Mesendoderm (in vitro differentiated cells): ENCODE data around the gene PASK. TPM values are rescaled to one million over a fixed set of nuclear protein-coding genes. Genes with fewer than 3 reads are reported as not detected.
"Not testable (repeated sequence)": the region's sequence is repeated elsewhere in the genome, so short reads cannot be mapped to it uniquely, and the experiment has no call there.

Experiments
- DNase-seq: peaks from one replicate; pipeline ENCODE4 v3.0.0; 2013
- H2AK5ac ChIP-seq: 2 replicates; pipeline ENCODE4 v1.6.1; 2013; ENCODE audit warnings: low read length, inconsistent platforms
- H2BK120ac ChIP-seq: 2 replicates; pipeline ENCODE4 v1.6.1; 2013; ENCODE audit warnings: low read depth, mild to moderate bottlenecking, low read length, moderate library complexity, mixed read lengths
- H2BK15ac ChIP-seq: replicated peaks from 2 replicates; pipeline ENCODE4 v1.6.1; 2013; ENCODE audit warnings: low read depth, mild to moderate bottlenecking, moderate library complexity
- H2BK5ac ChIP-seq: 2 replicates; pipeline ENCODE4 v1.6.1; 2013; ENCODE audit warnings: low read length, inconsistent platforms
- H3K18ac ChIP-seq: 2 replicates; pipeline ENCODE4 v1.6.1; 2013; ENCODE audit warnings: mild to moderate bottlenecking, low read length, mixed read lengths
- H3K23ac ChIP-seq: one replicate; pipeline ENCODE4 v1.6.1; 2013; ENCODE audit warnings: low read length
- H3K27ac ChIP-seq: 2 replicates; pipeline ENCODE4 v1.5.1; 2013; ENCODE audit warnings: low read depth, mild to moderate bottlenecking, inconsistent platforms, low read length, moderate library complexity
- H3K27me3 ChIP-seq: 2 replicates; pipeline ENCODE4 v1.6.1; 2013; ENCODE audit warnings: low read length, control low read depth, mild to moderate bottlenecking, inconsistent platforms; ENCODE audit not compliant: insufficient read depth, poor library complexity
- H3K36me3 ChIP-seq: 2 replicates; pipeline ENCODE4 v1.6.1; 2013; ENCODE audit warnings: low read length, inconsistent platforms; ENCODE audit not compliant: control insufficient read depth, insufficient read depth
- H3K4ac ChIP-seq: one replicate; pipeline ENCODE4 v1.6.1; 2013; ENCODE audit warnings: low read depth, mild to moderate bottlenecking, low read length, moderate library complexity
- H3K4me1 ChIP-seq: 2 replicates; pipeline ENCODE4 v1.6.1; 2013; ENCODE audit warnings: low read depth, low read length, inconsistent platforms; ENCODE audit not compliant: control insufficient read depth
- H3K4me2 ChIP-seq: 2 replicates; pipeline ENCODE4 v1.6.1; 2013; ENCODE audit warnings: low read length
- H3K4me3 ChIP-seq: 2 replicates; pipeline ENCODE4 v1.5.1; 2013; ENCODE audit warnings: mild to moderate bottlenecking, low read length
- H3K56ac ChIP-seq: one replicate; pipeline ENCODE4 v1.6.1; 2013; ENCODE audit warnings: low read length
- H3K79me1 ChIP-seq: 2 replicates; pipeline ENCODE4 v1.6.1; 2013; ENCODE audit warnings: low read length, inconsistent platforms
- H3K79me2 ChIP-seq: 2 replicates; pipeline ENCODE4 v1.6.1; 2013; ENCODE audit warnings: mild to moderate bottlenecking, low read length; ENCODE audit not compliant: control insufficient read depth, insufficient read depth
- H3K9ac ChIP-seq: 2 replicates; pipeline ENCODE4 v1.6.1; 2013; ENCODE audit warnings: low read length, inconsistent platforms
- H4K5ac ChIP-seq: one replicate; pipeline ENCODE4 v1.6.1; 2013; ENCODE audit warnings: low read length
- H4K8ac ChIP-seq: one replicate; pipeline ENCODE4 v1.6.1; 2013; ENCODE audit warnings: low read depth, mild to moderate bottlenecking, control low read depth, low read length, moderate library complexity
- WGBS: extraction: QIAGEN DNeasy Blood & Tissue Kit; methylation state at CpG from one replicate; pipeline ENCODE4 v1.1.7; 2013; ENCODE audit warnings: low lambda C conversion rate, missing lambda C conversion rate; ENCODE audit not compliant: insufficient coverage; ENCODE audit errors: extremely low coverage; 5-methylcytosine and 5-hydroxymethylcytosine counted together
- polyA plus RNA-seq, 2 experiments: library from polyadenylated mRNA; stranded (reverse); fragments of 200-250 nt; gene quantifications; one replicate each; pipeline ENCODE4 v1.2.3, GENCODE V29; 2013

PASK gene
- polyA plus RNA-seq (2013, experiment 1 of 2), result 12.6 TPM
- polyA plus RNA-seq (2013, experiment 2 of 2), result 12.7 TPM

DNA sequence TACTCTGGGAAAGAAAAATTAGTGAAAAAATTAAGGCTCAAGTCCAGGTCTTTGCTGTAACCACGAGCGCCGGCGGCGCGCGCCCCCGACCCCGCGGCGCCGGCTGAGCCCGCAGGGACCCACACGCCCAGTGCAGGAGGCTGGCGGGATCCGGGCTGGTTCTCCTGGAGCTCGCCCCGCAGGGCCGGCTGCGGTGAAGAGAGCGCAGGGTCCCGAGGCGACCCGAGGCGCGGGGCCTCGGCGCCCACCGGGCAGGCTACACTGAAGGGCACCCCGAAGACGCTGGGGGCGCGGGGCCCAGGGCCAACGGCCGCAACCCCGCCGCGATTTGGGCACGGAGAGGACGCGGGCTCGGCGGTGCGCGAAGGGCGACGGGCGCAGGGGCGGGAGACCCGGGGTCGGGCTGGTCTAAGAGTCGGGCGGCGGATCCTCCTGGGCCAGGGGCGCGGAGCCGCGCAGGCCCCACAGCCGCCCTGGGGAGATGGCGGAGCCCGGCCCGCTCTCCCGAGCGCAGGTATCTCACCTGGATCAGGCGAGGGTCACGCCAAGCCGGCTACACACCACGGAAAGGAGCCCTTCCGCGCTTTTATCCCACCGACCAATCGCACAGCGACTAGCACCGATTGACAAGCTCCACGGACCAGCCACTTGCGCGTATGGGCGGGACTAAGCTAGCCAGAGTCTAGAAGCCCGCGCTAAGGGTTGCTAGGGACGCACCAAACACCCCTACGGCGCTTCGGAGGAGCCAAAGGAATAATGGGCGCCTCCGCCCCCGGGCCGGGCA, at the start of gene PASK:
Gene PASK (minus strand): TSS at position 582 of the 784 bp plus-strand sequence. CDS start 6,440 bp downstream, outside the sequence.
- no peak within 1 kb of the TSS for H2BK120ac ChIP-seq
- H3K79me2 ChIP-seq, result no peaks in the 10 kb centered on the region
- no peaks in the 10 kb centered on the region for H3K36me3 ChIP-seq
- H3K27ac ChIP-seq, result no peak within 1 kb of the TSS
- H3K4me2 ChIP-seq, result peak within 1 kb of the TSS; percentile 99
- no peak within 1 kb of the TSS for H2BK5ac ChIP-seq
- H2BK15ac ChIP-seq, result no peak within 1 kb of the TSS
- H3K27me3 ChIP-seq, result no peaks in the 10 kb centered on the region
- no peak within 1 kb of the TSS for H4K8ac ChIP-seq
- peak within 1 kb of the TSS; percentile 85 for H3K56ac ChIP-seq
- peak; percentile 99 for DNase-seq
- H3K79me1 ChIP-seq, result peaks cover 16% of the 10 kb centered on the region
- H3K23ac ChIP-seq, result no peak within 1 kb of the TSS
- peak within 1 kb of the TSS; percentile 79 for H3K9ac ChIP-seq
- peak within 1 kb of the TSS; percentile 60 for H3K4me3 ChIP-seq
- H3K18ac ChIP-seq, result peak within 1 kb of the TSS; percentile 54
- H3K4ac ChIP-seq, result peak within 1 kb of the TSS; percentile 74
- no peak within 1 kb of the TSS for H4K5ac ChIP-seq
- WGBS, result no CpG with 5 or more reads among the region's 88 CpGs
- no peaks in the 10 kb centered on the region for H3K4me1 ChIP-seq
- H2AK5ac ChIP-seq, result no peak within 1 kb of the TSS

DNA sequence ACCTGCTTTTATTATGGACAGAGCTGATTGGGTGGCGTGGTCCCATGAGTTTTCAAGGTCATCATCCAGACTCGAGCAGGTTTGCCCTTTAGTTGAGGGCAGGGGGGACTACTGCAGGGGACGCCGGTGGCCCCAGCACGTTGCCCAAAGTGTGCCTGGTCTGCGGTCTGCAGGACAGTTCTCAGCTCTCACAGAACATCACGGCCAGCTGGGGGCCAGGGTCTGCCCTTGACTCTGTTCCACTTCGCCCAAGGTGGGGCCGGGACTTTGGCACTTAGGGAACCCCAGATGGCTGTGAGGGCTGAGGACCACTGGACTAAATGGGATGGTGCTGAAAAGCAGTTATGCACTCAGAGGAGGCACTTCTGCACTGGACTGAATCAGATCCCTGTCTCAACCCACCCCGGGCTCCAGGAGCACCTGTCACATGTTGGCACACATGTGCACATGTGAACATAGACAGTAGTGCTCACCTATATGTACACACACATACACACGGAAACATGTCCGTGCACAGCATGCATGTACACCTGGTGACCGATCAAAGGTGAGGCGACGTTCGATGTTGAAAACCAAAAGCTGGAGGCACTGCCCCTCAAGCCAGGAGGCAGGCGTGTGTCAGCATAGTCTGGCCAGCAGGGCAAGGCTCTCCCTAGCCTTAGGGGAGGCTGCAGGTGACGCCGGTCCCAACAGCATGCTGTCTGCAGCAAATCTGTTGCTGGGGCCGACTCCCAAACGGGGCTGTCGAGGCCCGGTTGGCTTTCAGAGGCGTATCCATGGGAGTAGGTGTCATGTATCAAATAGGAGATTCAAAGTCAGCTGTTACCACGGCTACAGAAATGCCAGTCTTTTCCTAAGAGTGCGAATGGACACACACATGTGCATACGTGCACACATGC, 49.4 kb upstream of the PASK start:
- DNase-seq, result no peak
- Histone ChIP-seq H3K4me1 (no peaks in the 10 kb centered on the region), H3K79me1 (no peaks in the 10 kb centered on the region), H3K18ac (no peak overlapping the region), H2BK15ac (no peak overlapping the region), H3K4ac (no peak overlapping the region), H4K5ac (no peak overlapping the region), H3K9ac (no peak overlapping the region), H2BK5ac (no peak overlapping the region), H2AK5ac (no peak overlapping the region), H3K79me2 (no peaks in the 10 kb centered on the region), H4K8ac (no peak overlapping the region), H3K36me3 (no peaks in the 10 kb centered on the region), H3K27ac (no peak overlapping the region), H3K27me3 (no peaks in the 10 kb centered on the region), H3K56ac (no peak overlapping the region), H3K23ac (no peak overlapping the region), H2BK120ac (no peak overlapping the region), H3K4me3 (no peak overlapping the region), H3K4me2 (no peak overlapping the region)
- WGBS, result no CpG with 5 or more reads among the region's 27 CpGs

DNA sequence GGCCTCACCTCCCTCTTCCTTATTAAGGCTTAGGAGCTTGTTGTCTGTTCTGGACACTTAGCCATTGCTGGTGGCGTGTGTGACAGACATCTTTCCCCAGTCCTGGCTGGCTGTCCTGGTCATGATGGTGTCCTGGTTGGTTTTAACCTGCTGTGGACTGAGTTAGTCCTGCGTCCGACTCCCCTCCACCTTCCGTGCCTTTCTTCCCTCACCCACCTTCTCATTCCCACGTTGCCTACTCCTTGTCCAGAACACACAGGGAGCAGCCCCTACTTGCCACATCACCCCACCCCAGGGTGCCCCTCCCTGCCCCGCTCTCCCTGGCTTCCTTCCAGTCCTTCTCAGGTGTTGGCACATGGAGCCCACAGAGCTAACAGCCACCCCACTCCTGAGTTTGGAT, 48.7 kb upstream of the PASK start:
- H4K8ac ChIP-seq, result no peak overlapping the region
- no peak overlapping the region for H2BK120ac ChIP-seq
- H3K27ac ChIP-seq, result no peak overlapping the region
- no peak overlapping the region for H4K5ac ChIP-seq
- no peaks in the 10 kb centered on the region for H3K4me1 ChIP-seq
- no peaks in the 10 kb centered on the region for H3K79me2 ChIP-seq
- H3K27me3 ChIP-seq, result no peaks in the 10 kb centered on the region
- H3K4ac ChIP-seq, result no peak overlapping the region
- H2AK5ac ChIP-seq, result no peak overlapping the region
- no peaks in the 10 kb centered on the region for H3K36me3 ChIP-seq
- no peak overlapping the region for H3K9ac ChIP-seq
- no peak overlapping the region for H2BK5ac ChIP-seq
- H3K4me3 ChIP-seq, result no peak overlapping the region
- no peak overlapping the region for H3K23ac ChIP-seq
- no CpG with 5 or more reads among the region's 6 CpGs for WGBS
- H3K18ac ChIP-seq, result no peak overlapping the region
- H3K79me1 ChIP-seq, result no peaks in the 10 kb centered on the region
- no peak overlapping the region for H3K56ac ChIP-seq
- DNase-seq, result no peak
- H3K4me2 ChIP-seq, result no peak overlapping the region
- no peak overlapping the region for H2BK15ac ChIP-seq

DNA sequence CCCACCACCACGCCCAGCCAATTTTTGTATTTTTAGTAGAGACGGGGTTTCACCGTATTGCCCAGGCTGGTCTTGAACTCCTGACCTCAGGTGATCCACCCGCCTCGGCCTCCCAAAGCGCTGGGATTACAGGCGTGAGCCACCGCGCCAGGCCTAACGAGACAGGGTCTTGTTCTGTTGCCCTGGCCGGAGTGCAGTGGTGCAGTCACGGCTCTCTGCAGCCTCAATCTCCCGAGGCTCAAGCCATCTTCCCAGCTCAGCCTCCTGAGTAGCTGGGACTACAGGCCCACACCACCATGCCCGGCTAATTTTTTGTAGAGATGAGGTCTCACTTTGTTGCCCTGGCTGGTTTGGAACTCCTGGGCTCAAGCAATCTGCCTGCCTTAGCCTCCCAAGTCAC, 48.0 kb upstream of the PASK start:
- not testable (repeated sequence) for H3K4ac ChIP-seq, DNase-seq, H2AK5ac ChIP-seq, H3K56ac ChIP-seq, H3K36me3 ChIP-seq, H4K5ac ChIP-seq, H2BK120ac ChIP-seq, H3K27ac ChIP-seq, H3K79me2 ChIP-seq, H3K23ac ChIP-seq, H3K4me3 ChIP-seq, H3K9ac ChIP-seq, H2BK15ac ChIP-seq, H3K4me1 ChIP-seq, H3K18ac ChIP-seq, H3K4me2 ChIP-seq, H3K27me3 ChIP-seq, H4K8ac ChIP-seq, H2BK5ac ChIP-seq, H3K79me1 ChIP-seq
- no CpG with 5 or more reads among the region's 14 CpGs for WGBS

DNA sequence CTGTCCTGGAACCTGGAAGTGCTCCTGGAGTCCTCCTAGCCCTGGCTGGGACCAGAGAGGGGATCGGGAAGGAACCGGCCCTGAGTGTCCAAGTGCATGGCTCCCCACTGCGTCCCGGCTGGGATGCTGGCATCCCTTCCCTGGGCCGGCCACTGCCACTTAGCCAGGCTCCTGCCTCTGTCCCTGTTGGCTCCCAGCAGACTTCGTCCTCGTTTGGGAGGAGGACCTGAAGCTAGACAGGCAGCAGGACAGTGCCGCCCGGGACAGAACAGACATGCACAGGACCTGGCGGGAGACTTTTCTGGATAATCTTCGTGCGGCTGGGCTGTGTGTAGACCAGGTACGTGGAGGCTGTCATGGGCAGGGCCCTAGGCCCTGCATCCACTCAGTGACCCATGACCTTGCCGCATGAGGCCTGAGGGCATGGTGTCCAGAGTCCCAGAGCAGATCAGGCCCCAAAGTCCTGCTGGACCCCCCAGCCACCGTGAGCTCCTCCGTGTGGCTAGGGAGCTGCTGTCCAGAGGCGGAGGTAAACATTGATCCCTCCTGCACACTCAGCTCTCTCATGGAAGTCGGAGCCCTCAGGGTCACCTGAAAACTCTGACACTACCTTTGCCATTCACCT, 46.3 kb upstream of the PASK start:
- no peak overlapping the region for H3K23ac ChIP-seq
- H2BK5ac ChIP-seq, result no peak overlapping the region
- no peak overlapping the region for H3K9ac ChIP-seq
- no peak overlapping the region for H2AK5ac ChIP-seq
- H3K79me2 ChIP-seq, result no peaks in the 10 kb centered on the region
- no peak overlapping the region for H4K5ac ChIP-seq
- H3K4me1 ChIP-seq, result no peaks in the 10 kb centered on the region
- no peaks in the 10 kb centered on the region for H3K36me3 ChIP-seq
- no peak overlapping the region for H3K27ac ChIP-seq
- no peak overlapping the region for H4K8ac ChIP-seq
- no peak overlapping the region for H3K4ac ChIP-seq
- DNase-seq, result no peak
- no peak overlapping the region for H2BK15ac ChIP-seq
- no peaks in the 10 kb centered on the region for H3K79me1 ChIP-seq
- WGBS, result no CpG with 5 or more reads among the region's 18 CpGs
- no peak overlapping the region for H3K18ac ChIP-seq
- H3K56ac ChIP-seq, result no peak overlapping the region
- no peak overlapping the region for H3K4me3 ChIP-seq
- H3K4me2 ChIP-seq, result no peak overlapping the region
- no peaks in the 10 kb centered on the region for H3K27me3 ChIP-seq
- H2BK120ac ChIP-seq, result no peak overlapping the region
